ENCODE data around the gene SMIM45.
A peak's percentile ranks its signal among the peaks of the same experiment; 100 is the strongest.

SMIM45 gene

GRCh38 chr22:41906822-41907221 is 45.1 kb upstream of the SMIM45 start:
- no peak overlapping the region for H3K27ac ChIP-seq
- H3K9me3 ChIP-seq = no peaks in the 10 kb centered on the region
- no peak for TF ChIP-seq POLR2A (IDR thresholded peaks at IDR 0.05)
- TF ChIP-seq CTCF (IDR thresholded peaks at IDR 0.05) = no peak
- peaks cover 22 to 62% (median 29%) of the 10 kb centered on the region in 3 donors for H3K36me3 ChIP-seq
- DNase-seq = no peak
- H3K27me3 ChIP-seq = peaks cover 9 to 32% (median 10%) of the 10 kb centered on the region in 4 donors
- 83 to 95% methylated on average over 4 to 5 of the region's 5 CpGs for WGBS, 2 donors
- intact Hi-C loops (cut with DNase I) = no loop called here
- peaks cover 13 to 38% (median 18%) of the 10 kb centered on the region in 3 donors for H3K4me1 ChIP-seq
- no peak overlapping the region for H3K4me3 ChIP-seq

- H3K9me3 ChIP-seq = no peaks in the 10 kb centered on the region
- no peak for TF ChIP-seq CTCF (IDR thresholded peaks at IDR 0.05)
- no peak for TF ChIP-seq POLR2A (IDR thresholded peaks at IDR 0.05)
- peaks cover 14 to 41% (median 17%) of the 10 kb centered on the region in 4 donors for H3K27me3 ChIP-seq
- DNase-seq = no peak
- intact Hi-C loops (cut with DNase I) = no loop called here
- peaks cover 22 to 53% (median 29%) of the 10 kb centered on the region in 3 donors for H3K36me3 ChIP-seq
- H3K27ac ChIP-seq = no peak overlapping the region
- no peak overlapping the region for H3K4me3 ChIP-seq
- 67 to 85% methylated on average over 4 to 5 of the region's 10 CpGs for WGBS, 2 donors
- peaks cover 13 to 38% (median 18%) of the 10 kb centered on the region in 3 donors for H3K4me1 ChIP-seq
These were observed 44.2 kb upstream of the SMIM45 start for GRCh38 chr22:41907436-41908401.

- Histone ChIP-seq H3K36me3 (peaks cover 22 to 44% (median 22%) of the 10 kb centered on the region in 3 donors), H3K9me3 (no peaks in the 10 kb centered on the region), H3K4me1 (peaks cover 13 to 39% (median 19%) of the 10 kb centered on the region in 3 donors), H3K4me3 (no peak overlapping the region), H3K27me3 (peaks cover 19 to 50% (median 24%) of the 10 kb centered on the region in 4 donors), H3K27ac (peak overlapping the region in 1 of 4 donors; percentile 9)
- TF ChIP-seq CTCF (IDR thresholded peaks at IDR 0.05) = no peak
- no peak for TF ChIP-seq POLR2A (IDR thresholded peaks at IDR 0.05)
- intact Hi-C loops (cut with DNase I) = no loop called here
- WGBS, 2 donors = 44 to 60% methylated on average over 2 to 10 of the region's 14 CpGs
- DNase-seq = no peak
These were observed 43.3 kb upstream of the SMIM45 start for GRCh38 chr22:41908411-41909309.

GRCh38 chr22:41909310-41910049 is 42.5 kb upstream of the SMIM45 start:
- peaks cover 18 to 35% (median 22%) of the 10 kb centered on the region in 3 donors for H3K36me3 ChIP-seq
- no peak for TF ChIP-seq POLR2A (IDR thresholded peaks at IDR 0.05)
- no peak for TF ChIP-seq CTCF (IDR thresholded peaks at IDR 0.05)
- intact Hi-C loops (cut with DNase I) = no loop called here
- H3K4me1 ChIP-seq = peaks cover 13 to 47% (median 27%) of the 10 kb centered on the region in 3 donors
- WGBS, 2 donors = 53% methylated on average over 4 of the region's 55 CpGs; no CpG with 5 or more reads in 1 of the 2 donors
- no peaks in the 10 kb centered on the region for H3K9me3 ChIP-seq
- H3K27me3 ChIP-seq = peaks cover 26 to 58% (median 27%) of the 10 kb centered on the region in 4 donors
- peak overlapping the region in 3 of 4 donors; percentile 11 to 63 (median 41) for H3K4me3 ChIP-seq
- no peak for DNase-seq
- H3K27ac ChIP-seq = peak overlapping the region in 1 of 4 donors; percentile 9

All from esophagus squamous epithelium (tissue), 5 donors.